HG02678 (cell line): Measurements from ENCODE around the gene LRRFIP1.

Source experiments
- ATAC-seq: cut with Tn5 transposase; IDR thresholded peaks from one replicate; pipeline ENCODE4 v1.9.1; 2021; ENCODE audit warnings: mild to moderate bottlenecking, moderate library complexity; ENCODE audit not compliant: unreplicated experiment

Gene LRRFIP1

GRCh38 chr2:237720957-237721356, 93.6 kb downstream of the LRRFIP1 start:
- ATAC-seq: no peak

GRCh38 chr2:237721458-237721857, 94.1 kb downstream of the LRRFIP1 start:
- ATAC-seq: no peak

GRCh38 chr2:237722616-237723015, 95.2 kb downstream of the LRRFIP1 start:
- no peak for ATAC-seq

GRCh38 chr2:237723023-237723422, 95.6 kb downstream of the LRRFIP1 start:
- no peak for ATAC-seq

GRCh38 chr2:237723602-237724001, 96.2 kb downstream of the LRRFIP1 start:
- ATAC-seq: peak; percentile 89

GRCh38 chr2:237724811-237725478, 97.6 kb downstream of the LRRFIP1 start:
- no peak for ATAC-seq

- ATAC-seq: no peak
Measured at GRCh38 chr2:237725661-237726060, 98.3 kb downstream of the LRRFIP1 start.

GRCh38 chr2:237726401-237726830, 99.0 kb downstream of the LRRFIP1 start:
- no peak for ATAC-seq

- ATAC-seq: no peak
Measured at GRCh38 chr2:237727363-237727762, 100.0 kb downstream of the LRRFIP1 start.

- ATAC-seq: no peak
Measured at GRCh38 chr2:237729681-237730475, 102.5 kb downstream of the LRRFIP1 start.

- ATAC-seq: no peak
Measured at GRCh38 chr2:237731663-237732062, 104.3 kb downstream of the LRRFIP1 start.

- ATAC-seq: no peak
Measured at GRCh38 chr2:237732070-237732469, 104.7 kb downstream of the LRRFIP1 start.

GRCh38 chr2:237732790-237733381, 105.5 kb downstream of the LRRFIP1 start:
- ATAC-seq: no peak

GRCh38 chr2:237733677-237734300, 106.4 kb downstream of the LRRFIP1 start:
- no peak for ATAC-seq

- no peak for ATAC-seq
Measured at GRCh38 chr2:237734905-237735623, 107.7 kb downstream of the LRRFIP1 start.

- ATAC-seq: no peak
Measured at GRCh38 chr2:237735798-237736197, 108.4 kb downstream of the LRRFIP1 start.

GRCh38 chr2:237736783-237737182, 109.4 kb downstream of the LRRFIP1 start:
- no peak for ATAC-seq

- no peak for ATAC-seq
Measured at GRCh38 chr2:237737196-237737865, 109.9 kb downstream of the LRRFIP1 start.

- ATAC-seq: no peak
Measured at GRCh38 chr2:237738255-237738654, 110.9 kb downstream of the LRRFIP1 start.

- ATAC-seq: no peak
Measured at GRCh38 chr2:237739101-237739500, 111.7 kb downstream of the LRRFIP1 start.
